ENCODE measurements around the gene SKI.
A peak's percentile ranks its signal among the peaks of the same experiment; 100 is the strongest.

The SKI gene

GRCh38 chr1:2228157-2228594, at the start of gene SKI:
TSS of gene SKI (plus strand) at chr1:2228319. CDS start at chr1:2228767, 448 bp downstream.
- no peak for DNase-seq (ENCODE audit: low read depth in 2 of 2)

- DNase-seq (ENCODE audit: low read depth in 2 of 2), result no peak
Observed at GRCh38 chr1:2178875-2179274, 49.2 kb upstream of the SKI start.

GRCh38 chr1:2179283-2180013, 48.7 kb upstream of the SKI start:
- no peak for DNase-seq (ENCODE audit: low read depth in 2 of 2)

- no peak for DNase-seq (ENCODE audit: low read depth in 2 of 2)
Observed at GRCh38 chr1:2180297-2181245, 47.5 kb upstream of the SKI start.

DNA sequence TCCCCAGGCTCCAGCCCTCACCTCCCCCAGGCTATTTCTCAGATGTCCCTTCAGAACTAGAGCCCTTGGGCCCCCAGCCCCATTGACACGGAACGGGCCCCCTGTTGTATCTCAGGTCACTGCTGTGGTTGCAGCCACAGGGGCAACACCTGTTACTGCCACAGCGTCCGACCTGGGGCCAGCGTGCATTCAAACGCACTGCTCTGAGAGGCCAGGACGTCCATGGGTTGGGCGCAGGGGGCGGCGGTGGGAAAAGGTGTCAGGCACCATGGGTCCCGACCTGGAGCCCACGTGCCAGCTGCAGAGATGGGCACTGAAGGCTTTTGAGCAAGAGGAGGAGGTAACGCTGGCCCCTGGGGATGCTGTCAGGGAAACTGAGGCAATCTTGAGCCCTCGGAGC, 46.8 kb upstream of the SKI start:
- no peak for DNase-seq (ENCODE audit: low read depth in 2 of 2)

DNA sequence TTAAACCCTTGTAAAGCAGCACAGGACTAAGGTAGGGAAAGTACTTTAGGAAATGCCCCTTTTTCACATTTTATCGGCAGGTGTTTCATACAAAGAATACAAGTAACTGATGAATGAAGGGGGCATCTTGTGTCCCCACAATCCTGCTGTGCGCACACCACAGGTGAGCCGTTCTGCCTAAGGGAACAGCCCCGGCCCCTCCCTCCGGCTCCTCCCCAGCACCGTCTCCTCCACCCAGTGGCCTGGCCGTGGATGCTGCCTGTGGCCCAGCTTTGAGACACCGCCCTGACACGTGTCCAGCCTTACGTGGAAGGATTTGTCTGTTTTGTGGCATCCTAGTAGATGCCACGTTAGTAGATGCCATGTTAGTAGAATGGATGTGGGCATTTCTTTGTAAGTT, 46.4 kb upstream of the SKI start:
- DNase-seq (ENCODE audit: low read depth in 2 of 2), result no peak

DNA sequence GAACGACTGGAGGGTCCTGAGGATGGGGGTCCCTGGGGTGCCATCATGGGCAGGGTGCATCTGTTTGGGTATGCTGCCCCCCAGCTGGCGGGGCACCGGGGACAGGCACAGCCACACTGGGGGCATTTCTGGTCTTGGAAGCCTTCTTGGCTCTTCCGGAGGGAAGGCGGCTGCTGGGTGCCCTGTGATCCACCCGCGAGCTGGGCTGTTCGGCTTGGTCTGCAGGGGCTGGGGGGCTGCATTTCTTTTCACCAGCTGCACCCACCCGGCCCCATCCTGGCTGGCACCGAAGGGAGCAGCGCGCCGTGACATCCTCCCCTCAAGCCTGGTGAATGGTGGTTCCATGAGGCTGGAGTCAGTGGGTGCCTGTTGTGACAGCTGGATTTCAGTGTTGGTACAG, 45.7 kb upstream of the SKI start:
- DNase-seq (ENCODE audit: low read depth in 2 of 2), result no peak

GRCh38 chr1:2183937-2184334, 44.2 kb upstream of the SKI start:
- no peak for DNase-seq (ENCODE audit: low read depth in 2 of 2)

DNA sequence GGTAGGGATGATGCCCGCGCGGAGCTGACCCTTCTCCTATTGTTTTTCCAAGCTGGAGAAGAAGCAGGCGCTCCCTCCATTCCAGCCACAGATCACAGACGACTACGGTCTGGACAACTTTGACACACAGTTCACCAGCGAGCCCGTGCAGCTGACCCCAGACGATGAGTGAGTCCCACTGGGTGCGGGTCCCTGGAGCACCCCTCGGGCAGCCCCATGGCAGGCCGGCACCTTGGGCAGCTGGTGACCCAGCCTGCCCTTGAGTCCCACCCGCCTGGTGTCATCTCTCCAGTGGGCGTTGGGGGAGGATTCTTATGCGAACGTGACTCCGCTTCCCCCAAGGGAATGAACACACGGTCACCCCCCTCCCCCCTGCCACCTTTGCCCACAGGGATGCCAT, 43.6 kb upstream of the SKI start:
- DNase-seq (ENCODE audit: low read depth in 2 of 2), result no peak

- no peak for DNase-seq (ENCODE audit: low read depth in 2 of 2)
Observed at GRCh38 chr1:2184934-2185333, 43.2 kb upstream of the SKI start.

GRCh38 chr1:2185880-2186855, 42.0 kb upstream of the SKI start:
- no peak for DNase-seq (ENCODE audit: low read depth in 2 of 2)

GRCh38 chr1:2186901-2187300, 41.2 kb upstream of the SKI start:
- DNase-seq (ENCODE audit: low read depth in 2 of 2), result no peak

GRCh38 chr1:2187619-2188018, 40.5 kb upstream of the SKI start:
- no peak for DNase-seq (ENCODE audit: low read depth in 2 of 2)

GRCh38 chr1:2188336-2188735, 39.8 kb upstream of the SKI start:
- no peak for DNase-seq (ENCODE audit: low read depth in 2 of 2)

GRCh38 chr1:2189459-2190425, 38.4 kb upstream of the SKI start:
- DNase-seq (ENCODE audit: low read depth in 2 of 2), result peak; percentile 84 to 86

- no peak for DNase-seq (ENCODE audit: low read depth in 2 of 2)
Observed at GRCh38 chr1:2190491-2190976, 37.6 kb upstream of the SKI start.

DNA sequence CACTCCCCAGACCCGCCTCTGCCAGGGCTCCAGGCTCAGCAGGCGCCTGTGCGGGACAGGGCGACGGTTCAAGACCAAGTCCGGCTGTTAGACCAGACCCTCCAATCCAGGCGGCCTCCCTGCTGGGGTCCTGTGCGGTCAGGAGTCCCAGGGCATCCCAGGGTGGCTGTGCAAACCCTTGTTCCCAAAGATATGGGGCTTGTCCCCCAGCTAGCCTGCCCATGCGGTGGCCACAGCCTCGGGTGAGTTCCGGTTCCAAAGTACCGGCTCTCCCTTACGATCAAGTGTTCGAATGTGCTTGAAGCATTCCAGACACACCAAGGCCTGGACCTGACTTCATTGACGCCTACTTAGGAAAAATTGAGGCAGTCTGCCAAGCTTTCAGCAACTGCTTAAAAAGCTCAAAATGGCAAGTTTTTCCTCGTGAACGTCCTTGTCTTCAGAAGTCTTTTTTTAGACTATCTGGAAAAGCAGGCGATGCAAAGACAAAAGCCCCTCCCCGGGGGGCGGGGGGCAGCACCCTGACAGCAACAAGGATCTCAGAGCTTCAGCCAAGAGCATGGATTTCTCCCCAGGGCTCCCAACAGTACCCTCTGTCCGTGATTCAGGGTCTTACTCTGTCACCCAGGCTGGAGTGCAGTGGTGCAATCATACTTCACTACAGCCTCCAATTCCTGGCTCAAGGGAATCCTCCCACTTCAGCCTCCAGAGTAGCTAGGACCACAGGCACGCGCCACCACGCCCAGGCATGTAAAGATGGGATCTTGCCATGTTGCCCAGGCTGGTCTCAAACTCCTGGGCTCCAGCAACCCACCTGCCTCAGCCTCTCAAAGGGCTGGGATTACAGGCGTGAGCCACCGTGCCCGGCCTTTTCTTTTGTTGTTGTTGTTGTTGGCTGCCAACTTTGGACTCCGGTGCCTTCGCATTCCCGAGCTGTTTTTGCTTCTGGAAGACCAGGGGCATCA, 35.8 kb upstream of the SKI start:
- no peak for DNase-seq (ENCODE audit: low read depth in 2 of 2)

GRCh38 chr1:2193514-2194281, 34.4 kb upstream of the SKI start:
- DNase-seq (ENCODE audit: low read depth in 2 of 2), result no peak

All from stimulated activated CD8-positive, alpha-beta memory T cell treated with anti-CD3 and anti-CD28 coated beads, Interleukin-2, amount 100 ng/mL, for 48 hours (primary cell).